GM12878 (cell line): ENCODE measurements around the gene ARIH2. TPM values are rescaled to one million over a fixed set of nuclear protein-coding genes. Genes with fewer than 3 reads are reported as not detected.

ENCODE experiments used
- ASH2L ChIP-seq: fragments of 300-600, 200-600 bp; sonication (generic); IDR thresholded peaks from 2 replicates; pipeline ENCODE4 v1.6.1; 2017; ENCODE audit warnings: low read depth, mild to moderate bottlenecking, borderline replicate concordance
- BHLHE40 ChIP-seq, 2 experiments: fragments of 450-650 bp in 1 of 2; IDR thresholded peaks; 2 replicates each; pipeline ENCODE4 v1.6.1; 2011 to 2017; ENCODE audit warnings: low read depth in 2 of 2, borderline replicate concordance in 1 of 2, improper control_type of control experiment in 1 of 2, low read length in 1 of 2, mild to moderate bottlenecking in 1 of 2
- BMI1 ChIP-seq: fragments of 450-650 bp; IDR thresholded peaks from 2 replicates; pipeline ENCODE4 v1.6.1; 2016; ENCODE audit warnings: mild to moderate bottlenecking, moderate library complexity, borderline replicate concordance
- CBX3 ChIP-seq: fragments of 200-600 bp; sonication (generic); IDR thresholded peaks from 2 replicates; pipeline ENCODE4 v1.6.1; 2016; ENCODE audit warnings: low read depth, borderline replicate concordance
- CHD1 ChIP-seq: IDR thresholded peaks from 2 replicates; pipeline ENCODE4 v1.6.1; 2012; ENCODE audit warnings: low read depth, low read length, improper control_type of control experiment
- CHD4 ChIP-seq: fragments of 200-600 bp; sonication (generic); IDR thresholded peaks from 2 replicates; pipeline ENCODE4 v1.6.1; 2016; ENCODE audit warnings: mild to moderate bottlenecking
- GABPA ChIP-seq: IDR thresholded peaks from 2 replicates; pipeline ENCODE4 v1.6.1; 2014; ENCODE audit warnings: antibody characterized with exemption, low read depth, mild to moderate bottlenecking, inconsistent platforms
- IKZF2 ChIP-seq, 2 experiments: fragments of 450-650 bp; IDR thresholded peaks; 2 replicates each; pipeline ENCODE4 v1.6.1; 2017; ENCODE audit warnings: mild to moderate bottlenecking in 2 of 2, moderate library complexity in 2 of 2
- IRF4 ChIP-seq: IDR thresholded peaks from 2 replicates; pipeline ENCODE4 v1.6.1; 2011; ENCODE audit warnings: low read depth, low read length
- JUNB ChIP-seq: IDR thresholded peaks from 2 replicates; pipeline ENCODE4 v1.6.1; 2016; ENCODE audit warnings: antibody characterized with exemption, mild to moderate bottlenecking
- MEF2B ChIP-seq: fragments of 450-650 bp; IDR thresholded peaks from 2 replicates; pipeline ENCODE4 v1.6.1; 2018; ENCODE audit warnings: mild to moderate bottlenecking, moderate library complexity; ENCODE audit not compliant: partially characterized antibody, poor library complexity, severe bottlenecking
- MYC ChIP-seq: IDR thresholded peaks from 2 replicates; pipeline ENCODE4 v1.6.1; 2011; ENCODE audit warnings: mild to moderate bottlenecking, low read length, moderate library complexity, inconsistent platforms; ENCODE audit not compliant: insufficient read depth, insufficient replicate concordance, insufficient read length, severe bottlenecking
- NBN ChIP-seq: fragments of 450-650 bp; IDR thresholded peaks from 2 replicates; pipeline ENCODE4 v1.6.1; 2016
- PBX3 ChIP-seq: IDR thresholded peaks from 2 replicates; pipeline ENCODE4 v1.6.1; 2011; ENCODE audit warnings: mild to moderate bottlenecking, low read depth, low read length, moderate library complexity; ENCODE audit not compliant: insufficient replicate concordance
- POLR2AphosphoS2 ChIP-seq: IDR thresholded peaks from 2 replicates; pipeline ENCODE4 v1.6.1; 2011; ENCODE audit warnings: low read depth, mild to moderate bottlenecking, low read length, improper control_type of control experiment, moderate library complexity
- RB1 ChIP-seq: fragments of 450-650 bp; formaldehyde crosslinking; IDR thresholded peaks from 2 replicates; pipeline ENCODE4 v1.6.1; 2017; ENCODE audit warnings: mild to moderate bottlenecking, borderline replicate concordance
- RBBP5 ChIP-seq: fragments of 200-600 bp; sonication (generic); conservative IDR thresholded peaks from 2 replicates; pipeline ENCODE4 v1.6.1; 2016
- SMARCA5 ChIP-seq: fragments of 450-650 bp; IDR thresholded peaks from 2 replicates; pipeline ENCODE4 v1.6.1; 2017; ENCODE audit warnings: mild to moderate bottlenecking
- SREBF2 ChIP-seq: IDR thresholded peaks from 2 replicates; pipeline ENCODE4 v1.6.1; 2012; ENCODE audit warnings: mild to moderate bottlenecking, low read length
- TARDBP ChIP-seq: IDR thresholded peaks from 2 replicates; pipeline ENCODE4 v1.6.1; 2016; ENCODE audit warnings: borderline replicate concordance
- ZBTB11 ChIP-seq: fragments of 450-650 bp; formaldehyde crosslinking; IDR thresholded peaks from 2 replicates; pipeline ENCODE4 v1.5.0; 2022; ENCODE audit warnings: mild to moderate bottlenecking, missing genetic modification characterization
- ZNF217 ChIP-seq: fragments of 450-650 bp; IDR thresholded peaks from 2 replicates; pipeline ENCODE4 v1.6.1; 2017; ENCODE audit warnings: antibody characterized with exemption, mild to moderate bottlenecking
- ZNF384 ChIP-seq: IDR thresholded peaks from 2 replicates; pipeline ENCODE4 v1.6.1; 2012; ENCODE audit warnings: low read depth, mild to moderate bottlenecking, low read length, improper control_type of control experiment, borderline replicate concordance
- ZNF622 ChIP-seq: fragments of 450-650 bp; IDR thresholded peaks from 2 replicates; pipeline ENCODE4 v1.6.1; 2017; ENCODE audit warnings: mild to moderate bottlenecking, inconsistent platforms
- polyA plus RNA-seq, 11 experiments: library from polyadenylated mRNA; depleted of rRNA in 4 of 11; unstranded in 6 of 11; stranded (reverse) in 5 of 11; fragments of >200 nt; fragmentation: Nextera tagmentation in 4 of 11; fragmentation: Illumina TruSeq in 1 of 11; extraction: Ambion mirVana in 4 of 11; extraction: Trizol in 1 of 11; gene quantifications; 1 replicate in 1 of 11; 2 replicates in 10 of 11; pipeline versions ENCODE4 v1.2.1 to v1.2.3, GENCODE V29; 2011 to 2016; ENCODE audit warnings: inconsistent platforms in 2 of 11, missing spikeins in 2 of 11, low read depth in 1 of 11
- total RNA-seq, 4 experiments: library from RNA; depleted of rRNA in 3 of 4; stranded (reverse); fragments of >200 nt in 3 of 4; fragmentation: Illumina TruSeq in 1 of 4; extraction: Trizol in 1 of 4; gene quantifications; 2 replicates each; pipeline versions ENCODE4 v1.2.1 to v1.2.3, GENCODE V29; 2013 to 2021
- TF ChIP-seq, protein P1 (sequence below): IDR thresholded peaks from 2 replicates; pipeline ENCODE4 v1.6.1; 2011; ENCODE audit warnings: low read depth, mild to moderate bottlenecking, low read length, moderate library complexity, borderline replicate concordance; ENCODE audit errors: extremely low read depth
- TF ChIP-seq, protein P2 (sequence below): fragments of 450-650 bp; IDR thresholded peaks from 2 replicates; pipeline ENCODE4 v1.6.1; 2014; ENCODE audit warnings: mild to moderate bottlenecking

The ARIH2 gene
- total and polyA plus RNA-seq, 10 of the 15 experiments (the other 5 are each of a cell fraction or from before 2014, with no cell fraction given) = 18.7 to 74.7 (median 63.7) TPM

GRCh38 chr3:48928679-48929078 is 10.0 kb downstream of the ARIH2 start (continued):
- TF ChIP-seq SREBF2 (no peak), PBX3 (no peak), TARDBP (no peak), SMARCA5 (no peak), IRF4 (peak; percentile 31; the same call in 1 of the 2 replicates), NBN (no peak), IKZF2 (IDR thresholded peaks at IDR 0.05) (peak in 1 of 2 experiments; percentile 17; a peak in 2 of 4 replicates), CHD4 (no peak), BMI1 (no peak), ZBTB11 (CRISPR knock-in tag) (no peak), POLR2AphosphoS2 (no peak), MEF2B (no peak), ZNF217 (no peak), RB1 (no peak), ZNF622 (no peak), RBBP5 (no peak), CBX3 (no peak), MYC (no peak), JUNB (peak; percentile 55), ZNF384 (peak; percentile 72), GABPA (0 out of 2 replicates have a peak, but pooled peaks have one; percentile 19), ASH2L (no peak), CHD1 (no peak), BHLHE40 (IDR thresholded peaks at IDR 0.05; ENCODE audit: borderline replicate concordance in 1 of 2, low read depth in 2 of 2, low read length in 1 of 2) (no peak)
- TF ChIP-seq, protein P1, sequence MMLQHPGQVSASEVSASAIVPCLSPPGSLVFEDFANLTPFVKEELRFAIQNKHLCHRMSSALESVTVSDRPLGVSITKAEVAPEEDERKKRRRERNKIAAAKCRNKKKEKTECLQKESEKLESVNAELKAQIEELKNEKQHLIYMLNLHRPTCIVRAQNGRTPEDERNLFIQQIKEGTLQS = no peak
- TF ChIP-seq, protein P2, sequence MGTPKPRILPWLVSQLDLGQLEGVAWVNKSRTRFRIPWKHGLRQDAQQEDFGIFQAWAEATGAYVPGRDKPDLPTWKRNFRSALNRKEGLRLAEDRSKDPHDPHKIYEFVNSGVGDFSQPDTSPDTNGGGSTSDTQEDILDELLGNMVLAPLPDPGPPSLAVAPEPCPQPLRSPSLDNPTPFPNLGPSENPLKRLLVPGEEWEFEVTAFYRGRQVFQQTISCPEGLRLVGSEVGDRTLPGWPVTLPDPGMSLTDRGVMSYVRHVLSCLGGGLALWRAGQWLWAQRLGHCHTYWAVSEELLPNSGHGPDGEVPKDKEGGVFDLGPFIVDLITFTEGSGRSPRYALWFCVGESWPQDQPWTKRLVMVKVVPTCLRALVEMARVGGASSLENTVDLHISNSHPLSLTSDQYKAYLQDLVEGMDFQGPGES = no peak
